ENCODE measurements around the gene GKN2.

GKN2 gene

DNA sequence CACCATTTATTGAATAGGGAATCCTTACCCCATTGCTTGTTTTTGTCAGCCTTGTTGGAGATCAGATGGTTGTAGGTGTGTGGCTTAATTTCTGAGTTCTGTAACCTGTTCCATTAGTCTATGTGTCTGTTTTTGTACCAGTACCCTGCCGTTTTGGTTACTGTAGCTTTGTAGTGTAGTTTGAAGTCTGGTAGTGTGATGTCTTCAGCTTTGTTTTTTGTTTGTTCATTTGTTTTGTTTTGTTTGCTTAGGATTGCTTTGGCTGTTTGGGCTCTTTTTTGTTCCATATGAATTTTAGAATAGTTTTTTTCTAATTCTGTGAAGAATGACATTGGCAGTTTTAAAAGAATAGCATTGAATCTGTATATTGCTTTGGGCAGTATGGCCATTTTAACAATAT lies 12.7 kb downstream of the GKN2 start:
- Histone ChIP-seq H3K4me3 (ENCODE audit: low read depth in 1 of 2, low read length in 2 of 2) (no peak overlapping the region), H3K79me2 (ENCODE audit: insufficient read depth, low read length) (no peaks in the 10 kb centered on the region), H2AFZ (ENCODE audit: low read depth, low read length) (no peak overlapping the region), H3K27ac (ENCODE audit: low read length) (no peak overlapping the region), H3K4me2 (ENCODE audit: insufficient read depth, low read length) (no peak overlapping the region), H3K4me1 (ENCODE audit: insufficient read depth, low read length) (peaks cover 11% of the 10 kb centered on the region), H3K9me3 (ENCODE audit: insufficient read depth, low read length, severe bottlenecking) (no peaks in the 10 kb centered on the region), H3K36me3 (ENCODE audit: insufficient read depth, low read length) (no peaks in the 10 kb centered on the region), H4K20me1 (ENCODE audit: insufficient read depth, low read length) (no peaks in the 10 kb centered on the region), H3K9ac (ENCODE audit: low read depth, low read length) (no peak overlapping the region), H3K27me3 (ENCODE audit: insufficient read depth, low read length, poor library complexity) (no peaks in the 10 kb centered on the region)
- DNase-seq = no peak
- ATAC-seq (ENCODE audit: insufficient read depth, low read depth) = no peak
- no peak for TF ChIP-seq EZH2 (IDR thresholded peaks at IDR 0.05; ENCODE audit: borderline replicate concordance, low read depth, low read length, severe bottlenecking)

DNA sequence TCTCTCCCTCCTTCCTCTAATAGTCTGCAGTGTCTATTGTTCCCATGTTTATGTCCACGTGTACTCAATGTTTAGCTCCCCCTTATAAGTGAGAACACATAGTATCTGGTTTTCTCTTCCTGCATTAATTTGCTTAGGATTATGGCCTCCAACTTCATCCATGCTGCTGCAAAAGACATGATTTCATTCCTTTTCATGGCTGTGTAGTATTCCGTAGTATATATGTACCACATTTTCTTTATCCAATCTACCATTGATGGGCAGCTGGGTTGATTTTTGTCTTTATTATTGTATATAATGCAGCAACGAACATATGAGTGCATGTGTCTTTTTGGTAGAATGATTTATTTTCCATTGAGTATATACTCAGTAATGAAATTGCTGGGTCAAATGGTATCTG lies 13.8 kb downstream of the GKN2 start:
- no peak overlapping the region for H3K4me3 ChIP-seq (ENCODE audit: low read depth in 1 of 2, low read length in 2 of 2)
- H3K27me3 ChIP-seq (ENCODE audit: insufficient read depth, low read length, poor library complexity) = no peaks in the 10 kb centered on the region
- no peak overlapping the region for H3K27ac ChIP-seq (ENCODE audit: low read length)
- H3K9ac ChIP-seq (ENCODE audit: low read depth, low read length) = no peak overlapping the region
- TF ChIP-seq EZH2 (IDR thresholded peaks at IDR 0.05; ENCODE audit: borderline replicate concordance, low read depth, low read length, severe bottlenecking) = no peak
- TF ChIP-seq, protein P1, sequence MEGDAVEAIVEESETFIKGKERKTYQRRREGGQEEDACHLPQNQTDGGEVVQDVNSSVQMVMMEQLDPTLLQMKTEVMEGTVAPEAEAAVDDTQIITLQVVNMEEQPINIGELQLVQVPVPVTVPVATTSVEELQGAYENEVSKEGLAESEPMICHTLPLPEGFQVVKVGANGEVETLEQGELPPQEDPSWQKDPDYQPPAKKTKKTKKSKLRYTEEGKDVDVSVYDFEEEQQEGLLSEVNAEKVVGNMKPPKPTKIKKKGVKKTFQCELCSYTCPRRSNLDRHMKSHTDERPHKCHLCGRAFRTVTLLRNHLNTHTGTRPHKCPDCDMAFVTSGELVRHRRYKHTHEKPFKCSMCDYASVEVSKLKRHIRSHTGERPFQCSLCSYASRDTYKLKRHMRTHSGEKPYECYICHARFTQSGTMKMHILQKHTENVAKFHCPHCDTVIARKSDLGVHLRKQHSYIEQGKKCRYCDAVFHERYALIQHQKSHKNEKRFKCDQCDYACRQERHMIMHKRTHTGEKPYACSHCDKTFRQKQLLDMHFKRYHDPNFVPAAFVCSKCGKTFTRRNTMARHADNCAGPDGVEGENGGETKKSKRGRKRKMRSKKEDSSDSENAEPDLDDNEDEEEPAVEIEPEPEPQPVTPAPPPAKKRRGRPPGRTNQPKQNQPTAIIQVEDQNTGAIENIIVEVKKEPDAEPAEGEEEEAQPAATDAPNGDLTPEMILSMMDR (IDR thresholded peaks at IDR 0.05; ENCODE audit: borderline replicate concordance, extremely low read depth, low read length, poor library complexity, severe bottlenecking) = no peak
- no peak overlapping the region for H2AFZ ChIP-seq (ENCODE audit: low read depth, low read length)
- ATAC-seq (ENCODE audit: insufficient read depth, low read depth) (no peak), DNase-seq (no peak)
- no peaks in the 10 kb centered on the region for H4K20me1 ChIP-seq (ENCODE audit: insufficient read depth, low read length)
- H3K4me1 ChIP-seq (ENCODE audit: insufficient read depth, low read length) = peaks cover 10% of the 10 kb centered on the region
- H3K9me3 ChIP-seq (ENCODE audit: insufficient read depth, low read length, severe bottlenecking) = no peaks in the 10 kb centered on the region
- H3K79me2 ChIP-seq (ENCODE audit: insufficient read depth, low read length) = no peaks in the 10 kb centered on the region
- H3K36me3 ChIP-seq (ENCODE audit: insufficient read depth, low read length) = no peaks in the 10 kb centered on the region
- H3K4me2 ChIP-seq (ENCODE audit: insufficient read depth, low read length) = no peak overlapping the region

DNA sequence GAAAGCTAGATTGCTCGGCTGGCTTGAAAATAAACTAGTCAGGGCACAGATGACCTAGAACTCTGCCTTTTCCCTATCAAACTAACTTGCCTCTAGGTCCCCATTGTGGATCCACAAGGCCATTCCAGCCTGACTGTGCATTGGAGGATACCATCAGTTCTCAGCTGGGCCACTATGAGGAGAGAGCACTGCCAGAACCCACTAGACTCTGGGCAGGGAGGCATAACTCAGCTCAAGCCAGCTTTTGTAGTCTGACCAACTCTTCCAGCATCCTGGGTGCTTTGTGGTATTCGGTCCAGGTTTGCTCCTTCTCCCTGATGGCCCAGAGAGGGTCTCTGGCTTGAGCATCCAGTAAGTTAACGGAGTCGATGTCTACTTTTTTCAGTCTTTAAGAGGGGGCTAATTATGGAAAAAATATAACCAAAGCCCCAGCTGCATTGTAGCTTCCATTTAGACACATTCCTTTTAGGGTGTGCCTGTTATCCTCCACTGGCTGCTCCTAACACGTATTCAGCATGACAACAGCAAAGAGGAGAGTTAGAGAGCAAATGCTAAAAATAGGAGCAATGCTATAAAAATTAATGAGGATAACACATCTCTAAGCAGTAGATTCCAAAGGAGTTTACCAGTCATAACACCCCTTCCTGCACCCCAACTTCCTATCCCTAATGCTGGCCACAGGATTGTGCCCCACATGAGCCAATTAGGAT lies 15.2 kb downstream of the GKN2 start:
- TF ChIP-seq, protein P1 (IDR thresholded peaks at IDR 0.05; ENCODE audit: borderline replicate concordance, extremely low read depth, low read length, poor library complexity, severe bottlenecking) = no peak
- TF ChIP-seq EZH2 (IDR thresholded peaks at IDR 0.05; ENCODE audit: borderline replicate concordance, low read depth, low read length, severe bottlenecking) = no peak
- DNase-seq = no peak
- no peaks in the 10 kb centered on the region for H3K79me2 ChIP-seq (ENCODE audit: insufficient read depth, low read length)
- no peaks in the 10 kb centered on the region for H3K4me1 ChIP-seq (ENCODE audit: insufficient read depth, low read length)
- no peak overlapping the region for H2AFZ ChIP-seq (ENCODE audit: low read depth, low read length)
- no peak overlapping the region for H3K4me3 ChIP-seq (ENCODE audit: low read depth in 1 of 2, low read length in 2 of 2)
- H3K27me3 ChIP-seq (ENCODE audit: insufficient read depth, low read length, poor library complexity) = no peaks in the 10 kb centered on the region
- no peak for ATAC-seq (ENCODE audit: insufficient read depth, low read depth)
- H3K9ac ChIP-seq (ENCODE audit: low read depth, low read length) = no peak overlapping the region
- H3K36me3 ChIP-seq (ENCODE audit: insufficient read depth, low read length) = no peaks in the 10 kb centered on the region
- H4K20me1 ChIP-seq (ENCODE audit: insufficient read depth, low read length) = no peaks in the 10 kb centered on the region
- H3K27ac ChIP-seq (ENCODE audit: low read length) = no peak overlapping the region
- H3K4me2 ChIP-seq (ENCODE audit: insufficient read depth, low read length) = no peak overlapping the region
- no peaks in the 10 kb centered on the region for H3K9me3 ChIP-seq (ENCODE audit: insufficient read depth, low read length, severe bottlenecking)

DNA sequence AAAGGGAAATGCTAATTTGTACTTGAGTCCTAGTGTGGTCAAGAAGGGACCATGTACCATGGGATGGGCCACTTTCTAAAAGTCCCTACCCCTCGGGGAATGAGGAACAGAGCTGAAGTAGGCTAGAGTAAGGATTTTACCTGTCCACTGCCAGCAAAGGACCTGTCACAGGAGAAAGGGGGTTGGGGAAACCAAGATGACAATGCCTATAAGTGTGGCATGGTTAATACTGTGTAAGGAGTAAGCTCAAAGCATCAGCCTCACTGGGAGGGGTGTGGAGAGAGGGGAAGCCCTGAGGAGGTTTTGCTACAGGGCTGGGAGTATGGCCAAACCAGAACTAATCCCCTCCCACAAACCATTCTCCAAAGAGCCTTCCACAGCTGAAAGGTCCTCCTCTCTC lies 15.8 kb downstream of the GKN2 start:
- no peaks in the 10 kb centered on the region for H3K9me3 ChIP-seq (ENCODE audit: insufficient read depth, low read length, severe bottlenecking)
- no peak overlapping the region for H3K4me2 ChIP-seq (ENCODE audit: insufficient read depth, low read length)
- no peak overlapping the region for H3K27ac ChIP-seq (ENCODE audit: low read length)
- no peaks in the 10 kb centered on the region for H4K20me1 ChIP-seq (ENCODE audit: insufficient read depth, low read length)
- no peak overlapping the region for H3K9ac ChIP-seq (ENCODE audit: low read depth, low read length)
- no peaks in the 10 kb centered on the region for H3K27me3 ChIP-seq (ENCODE audit: insufficient read depth, low read length, poor library complexity)
- H3K4me1 ChIP-seq (ENCODE audit: insufficient read depth, low read length) = no peaks in the 10 kb centered on the region
- no peaks in the 10 kb centered on the region for H3K79me2 ChIP-seq (ENCODE audit: insufficient read depth, low read length)
- ATAC-seq (ENCODE audit: insufficient read depth, low read depth) = no peak
- no peak overlapping the region for H2AFZ ChIP-seq (ENCODE audit: low read depth, low read length)
- no peaks in the 10 kb centered on the region for H3K36me3 ChIP-seq (ENCODE audit: insufficient read depth, low read length)
- H3K4me3 ChIP-seq (ENCODE audit: low read depth in 1 of 2, low read length in 2 of 2) = no peak overlapping the region
- TF ChIP-seq, protein P1 (IDR thresholded peaks at IDR 0.05; ENCODE audit: borderline replicate concordance, extremely low read depth, low read length, poor library complexity, severe bottlenecking) = no peak
- no peak for TF ChIP-seq EZH2 (IDR thresholded peaks at IDR 0.05; ENCODE audit: borderline replicate concordance, low read depth, low read length, severe bottlenecking)
- DNase-seq = no peak
